Measurements from ENCODE around the gene MCF2L.

GRCh38 chr13:112987682-112988024 is 18.6 kb downstream of the MCF2L start:
- TF ChIP-seq EZH2phosphoT487 (conservative IDR thresholded peaks at IDR 0.05; ENCODE audit: low read length): no peak
- TF ChIP-seq CTCF (IDR thresholded peaks at IDR 0.05; ENCODE audit: insufficient read depth, low read length, poor library complexity, severe bottlenecking): no peak
